ENCODE data around the gene DNAH17. TPM values are rescaled to one million over a fixed set of nuclear protein-coding genes. Genes with fewer than 3 reads are reported as not detected.

DNAH17 gene
- total RNA-seq, 1 donor from 2014 or later: not detected

DNA sequence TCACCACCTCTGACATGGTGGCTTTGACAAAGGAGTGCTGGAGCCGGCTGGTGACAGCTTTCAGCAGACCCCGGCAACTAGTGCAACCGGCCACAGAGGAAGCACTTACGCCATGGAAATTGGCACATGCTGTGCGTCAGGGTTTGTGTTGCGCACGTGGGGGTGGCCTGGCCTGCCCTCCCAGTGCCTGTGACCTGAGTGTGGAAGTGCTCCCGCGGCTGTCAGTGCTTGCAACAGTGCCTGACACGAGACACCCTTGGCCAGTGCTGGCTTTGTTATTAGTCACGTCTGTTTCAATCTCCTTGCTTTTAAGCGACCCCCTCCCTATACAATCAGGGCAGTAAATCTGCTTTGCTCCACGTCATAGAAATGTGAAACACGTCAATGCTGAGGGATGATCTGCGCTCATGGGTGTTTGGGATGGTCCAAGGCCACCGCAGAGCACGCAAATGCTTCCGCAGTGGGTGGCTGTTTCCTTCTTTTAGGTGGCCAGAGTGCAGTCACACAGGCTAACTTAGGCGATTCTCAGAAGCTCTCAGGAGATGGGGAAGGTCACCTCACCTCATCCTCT, 134.5 kb downstream of the DNAH17 start:
- TF ChIP-seq, protein P1, sequence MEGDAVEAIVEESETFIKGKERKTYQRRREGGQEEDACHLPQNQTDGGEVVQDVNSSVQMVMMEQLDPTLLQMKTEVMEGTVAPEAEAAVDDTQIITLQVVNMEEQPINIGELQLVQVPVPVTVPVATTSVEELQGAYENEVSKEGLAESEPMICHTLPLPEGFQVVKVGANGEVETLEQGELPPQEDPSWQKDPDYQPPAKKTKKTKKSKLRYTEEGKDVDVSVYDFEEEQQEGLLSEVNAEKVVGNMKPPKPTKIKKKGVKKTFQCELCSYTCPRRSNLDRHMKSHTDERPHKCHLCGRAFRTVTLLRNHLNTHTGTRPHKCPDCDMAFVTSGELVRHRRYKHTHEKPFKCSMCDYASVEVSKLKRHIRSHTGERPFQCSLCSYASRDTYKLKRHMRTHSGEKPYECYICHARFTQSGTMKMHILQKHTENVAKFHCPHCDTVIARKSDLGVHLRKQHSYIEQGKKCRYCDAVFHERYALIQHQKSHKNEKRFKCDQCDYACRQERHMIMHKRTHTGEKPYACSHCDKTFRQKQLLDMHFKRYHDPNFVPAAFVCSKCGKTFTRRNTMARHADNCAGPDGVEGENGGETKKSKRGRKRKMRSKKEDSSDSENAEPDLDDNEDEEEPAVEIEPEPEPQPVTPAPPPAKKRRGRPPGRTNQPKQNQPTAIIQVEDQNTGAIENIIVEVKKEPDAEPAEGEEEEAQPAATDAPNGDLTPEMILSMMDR (conservative IDR thresholded peaks at IDR 0.05; ENCODE audit: low read depth, low read length): no peak
- H3K4me3 ChIP-seq (ENCODE audit: low read depth, low read length): no peak overlapping the region
- no peak for DNase-seq (ENCODE audit: low read depth)

DNA sequence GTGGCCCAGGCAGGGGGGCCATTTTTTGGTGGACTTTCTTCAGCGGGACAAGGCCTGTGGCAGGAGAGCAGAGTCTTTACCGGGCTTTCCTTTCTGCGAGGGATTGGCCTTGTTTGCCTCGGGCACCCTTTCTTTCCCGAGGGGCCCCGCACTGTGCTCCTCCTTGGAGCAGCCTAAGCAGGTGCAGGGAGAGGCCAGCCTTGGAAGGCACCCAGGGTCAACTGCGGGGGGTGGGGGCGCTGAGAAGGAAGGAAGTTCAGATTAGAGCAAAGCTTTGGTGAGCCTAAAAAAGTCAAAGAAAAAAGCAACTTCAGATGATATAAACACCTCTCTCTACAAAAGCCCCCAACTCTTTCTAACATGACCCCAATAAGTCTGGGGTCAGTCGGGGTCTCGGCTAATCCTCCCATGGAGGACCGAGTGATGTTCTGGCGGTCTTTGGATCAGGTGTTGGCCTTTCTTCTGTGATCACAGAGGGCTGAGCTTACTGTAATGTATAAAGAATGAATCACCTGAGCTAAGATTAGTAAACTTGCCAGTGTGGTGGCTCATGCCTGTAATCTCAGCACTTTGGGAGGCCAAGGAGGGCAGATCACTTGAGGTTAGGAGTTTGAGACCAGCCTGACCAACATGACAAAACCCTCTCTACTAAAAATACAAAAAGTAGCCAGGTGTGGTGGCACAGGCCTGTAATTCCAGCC, 135.8 kb downstream of the DNAH17 start:
- TF ChIP-seq, protein P1 (conservative IDR thresholded peaks at IDR 0.05; ENCODE audit: low read depth, low read length): no peak
- no peak for DNase-seq (ENCODE audit: low read depth)
- H3K4me3 ChIP-seq (ENCODE audit: low read depth, low read length): no peak overlapping the region

DNA sequence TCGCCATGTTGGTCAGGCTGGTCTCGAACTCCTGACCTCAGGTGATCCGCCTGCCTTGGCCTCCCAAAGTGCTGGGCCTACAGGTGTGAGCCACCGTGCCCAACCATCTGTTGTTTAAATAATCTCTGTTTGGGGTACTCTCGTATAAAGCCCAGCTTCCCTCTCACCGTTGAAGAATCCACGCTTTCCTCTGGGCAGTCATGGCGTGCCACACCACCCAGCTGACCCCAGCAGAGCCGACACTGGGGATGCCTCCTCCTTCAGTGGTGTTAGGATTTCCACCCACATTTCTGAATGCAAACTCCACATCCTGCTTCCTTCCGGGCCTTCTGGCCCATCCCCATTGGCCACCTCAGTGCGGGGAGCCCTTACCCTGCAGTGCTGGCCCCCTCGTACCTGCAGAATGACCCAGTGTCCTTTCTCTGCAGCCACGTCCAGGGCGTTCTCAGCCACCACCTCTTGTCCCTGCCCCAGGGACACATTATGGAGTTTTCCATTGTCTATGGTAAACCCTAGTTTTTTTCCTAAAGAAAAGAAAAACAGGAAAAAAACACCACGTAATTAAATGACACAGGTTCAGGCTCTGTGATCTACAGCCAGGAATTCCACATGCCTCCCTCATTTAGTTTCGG, 138.4 kb downstream of the DNAH17 start:
- no peak overlapping the region for H3K4me3 ChIP-seq (ENCODE audit: low read depth, low read length)
- TF ChIP-seq, protein P1 (conservative IDR thresholded peaks at IDR 0.05; ENCODE audit: low read depth, low read length): no peak
- no peak for DNase-seq (ENCODE audit: low read depth)

DNA sequence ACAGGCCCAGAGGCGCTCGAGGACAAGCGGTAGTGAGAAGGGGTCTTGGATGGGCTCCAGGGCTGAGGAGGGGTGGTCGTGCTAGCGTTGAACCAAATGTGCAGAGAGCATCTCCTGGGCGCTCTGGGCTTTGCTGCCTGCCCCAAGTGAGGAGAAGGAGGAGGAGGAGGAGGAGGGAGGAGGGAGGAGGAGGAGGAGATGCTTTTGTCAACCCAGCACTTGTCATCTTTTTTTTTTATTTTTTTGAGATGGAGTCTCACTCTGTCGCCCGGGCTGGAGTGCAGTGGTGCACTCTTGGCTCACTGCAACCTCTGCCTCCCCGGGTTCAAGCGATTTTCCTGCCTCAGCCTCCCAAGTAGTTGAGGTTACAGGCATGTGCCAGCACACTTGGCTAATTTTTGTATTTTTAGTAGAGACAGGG, 138.9 kb downstream of the DNAH17 start:
- TF ChIP-seq, protein P1 (conservative IDR thresholded peaks at IDR 0.05; ENCODE audit: low read depth, low read length): no peak
- no peak for DNase-seq (ENCODE audit: low read depth)
- no peak overlapping the region for H3K4me3 ChIP-seq (ENCODE audit: low read depth, low read length)

DNA sequence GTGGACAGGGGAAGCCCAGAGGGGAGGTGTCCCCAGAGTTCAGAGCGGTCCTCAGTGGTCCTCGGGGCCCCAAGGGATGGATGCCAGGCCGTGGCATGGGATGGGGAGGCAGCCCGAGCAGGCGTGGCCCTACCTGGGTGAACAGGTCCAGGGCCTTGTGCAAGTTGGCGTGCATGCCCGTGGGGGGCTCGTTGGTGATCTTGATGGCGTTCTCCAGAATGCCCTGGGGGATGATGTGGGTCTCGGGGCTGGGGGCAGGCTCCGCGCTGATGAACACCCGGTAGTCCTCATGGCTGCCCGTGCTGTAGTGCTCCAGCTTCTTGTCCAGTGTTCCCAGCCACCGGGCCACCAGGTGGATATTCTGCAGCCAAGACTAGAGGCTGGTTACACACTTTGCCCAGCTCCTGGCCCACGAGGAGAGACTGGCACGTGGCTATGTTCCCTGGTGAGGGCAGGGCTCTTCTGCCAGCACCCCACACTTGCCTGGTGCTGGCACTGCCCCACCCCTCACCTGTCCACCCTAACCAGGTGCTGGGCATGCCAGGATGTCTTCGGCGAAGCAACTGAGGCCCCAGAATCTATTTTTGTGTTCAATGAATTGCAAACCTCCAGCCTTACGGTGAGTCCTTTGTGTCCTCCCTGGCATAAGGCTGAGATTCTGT, 139.6 kb downstream of the DNAH17 start:
- DNase-seq (ENCODE audit: low read depth): no peak
- TF ChIP-seq, protein P1 (conservative IDR thresholded peaks at IDR 0.05; ENCODE audit: low read depth, low read length): no peak
- H3K4me3 ChIP-seq (ENCODE audit: low read depth, low read length): no peak overlapping the region

DNA sequence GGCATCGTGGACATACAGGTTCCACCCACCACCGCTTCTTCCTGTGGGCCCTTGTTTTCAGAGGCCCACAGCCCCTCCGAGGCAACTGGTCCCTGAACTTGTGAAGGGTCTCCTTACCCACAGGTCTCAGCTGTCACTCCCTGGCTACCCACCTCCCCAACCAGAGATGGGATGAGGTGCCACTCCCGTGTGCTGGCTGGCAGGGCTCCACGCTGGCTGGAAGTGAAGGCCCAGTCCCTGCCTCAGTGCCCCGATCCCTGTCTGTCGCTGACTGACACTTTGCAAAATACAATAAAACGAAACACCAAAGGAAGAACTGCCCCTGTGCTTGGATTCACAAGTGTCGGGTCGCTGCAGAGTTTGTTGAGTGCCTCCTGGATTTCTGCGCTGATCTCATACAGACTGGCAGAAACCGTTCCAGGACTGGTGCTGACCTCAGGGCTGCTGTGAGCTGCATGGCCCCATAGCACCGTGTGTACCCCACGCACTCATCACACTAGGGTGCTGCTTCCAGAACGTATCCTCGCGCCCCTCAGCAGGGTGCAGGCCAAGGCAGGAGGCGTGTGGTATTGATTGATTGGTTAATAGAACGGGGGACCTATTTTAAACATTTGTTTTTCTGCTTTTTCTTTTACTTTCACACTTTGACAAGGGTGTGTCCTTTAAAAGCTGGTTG, 141.7 kb downstream of the DNAH17 start:
- H3K4me3 ChIP-seq (ENCODE audit: low read depth, low read length): no peak overlapping the region
- TF ChIP-seq, protein P1 (conservative IDR thresholded peaks at IDR 0.05; ENCODE audit: low read depth, low read length): no peak
- DNase-seq (ENCODE audit: low read depth): no peak
